ENCODE measurements around the gene PTGER1.

PTGER1 gene

DNA sequence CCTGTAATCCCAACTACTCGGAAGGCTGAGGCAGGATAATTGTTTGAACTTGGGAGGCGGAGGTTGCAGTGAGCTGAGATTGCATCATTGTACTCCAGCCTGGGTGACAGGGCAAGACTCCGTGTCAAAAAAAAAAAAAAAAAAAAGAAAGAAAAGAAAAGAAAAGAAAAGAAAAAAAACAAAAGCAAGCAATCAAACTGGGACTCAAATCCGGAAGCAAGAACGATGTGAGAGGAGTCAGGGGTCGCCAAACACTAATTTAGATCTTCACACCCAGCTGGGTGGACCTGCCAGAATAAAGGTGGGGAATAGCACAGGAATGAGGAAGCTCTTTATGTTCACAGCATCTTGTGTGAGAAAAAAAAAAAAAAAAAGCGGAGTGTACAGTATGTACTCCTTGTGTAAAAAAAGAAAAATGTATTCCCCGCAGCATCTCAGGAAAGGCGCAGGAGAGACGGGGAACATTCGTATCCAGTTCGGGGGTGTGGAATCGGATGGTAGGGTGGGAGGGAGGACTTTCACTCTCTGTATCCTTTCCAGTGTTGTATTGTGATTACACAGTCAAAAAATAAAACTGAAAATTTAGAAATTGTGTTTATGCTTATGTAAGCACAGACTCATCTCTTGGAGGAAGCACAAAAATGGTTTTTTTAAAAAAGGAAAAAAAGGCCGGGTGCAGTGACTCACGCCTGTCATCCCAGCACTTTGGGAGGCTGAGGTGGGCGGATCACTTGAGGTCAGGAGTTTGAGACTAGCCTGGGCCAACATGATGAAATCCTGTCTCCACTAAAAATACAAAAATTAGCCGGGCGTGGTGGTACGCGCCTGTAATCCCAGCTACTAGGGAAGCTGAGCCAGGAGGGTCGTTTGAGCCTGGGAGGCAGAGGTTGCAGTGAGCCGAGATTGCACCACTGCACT, 35.4 kb upstream of the PTGER1 start:
- Histone ChIP-seq H3K9ac (ENCODE audit: low read length) (peak overlapping the region; percentile 94), H3K4ac (ENCODE audit: low read depth in 1 of 2, low read length in 2 of 2) (no peak overlapping the region)

DNA sequence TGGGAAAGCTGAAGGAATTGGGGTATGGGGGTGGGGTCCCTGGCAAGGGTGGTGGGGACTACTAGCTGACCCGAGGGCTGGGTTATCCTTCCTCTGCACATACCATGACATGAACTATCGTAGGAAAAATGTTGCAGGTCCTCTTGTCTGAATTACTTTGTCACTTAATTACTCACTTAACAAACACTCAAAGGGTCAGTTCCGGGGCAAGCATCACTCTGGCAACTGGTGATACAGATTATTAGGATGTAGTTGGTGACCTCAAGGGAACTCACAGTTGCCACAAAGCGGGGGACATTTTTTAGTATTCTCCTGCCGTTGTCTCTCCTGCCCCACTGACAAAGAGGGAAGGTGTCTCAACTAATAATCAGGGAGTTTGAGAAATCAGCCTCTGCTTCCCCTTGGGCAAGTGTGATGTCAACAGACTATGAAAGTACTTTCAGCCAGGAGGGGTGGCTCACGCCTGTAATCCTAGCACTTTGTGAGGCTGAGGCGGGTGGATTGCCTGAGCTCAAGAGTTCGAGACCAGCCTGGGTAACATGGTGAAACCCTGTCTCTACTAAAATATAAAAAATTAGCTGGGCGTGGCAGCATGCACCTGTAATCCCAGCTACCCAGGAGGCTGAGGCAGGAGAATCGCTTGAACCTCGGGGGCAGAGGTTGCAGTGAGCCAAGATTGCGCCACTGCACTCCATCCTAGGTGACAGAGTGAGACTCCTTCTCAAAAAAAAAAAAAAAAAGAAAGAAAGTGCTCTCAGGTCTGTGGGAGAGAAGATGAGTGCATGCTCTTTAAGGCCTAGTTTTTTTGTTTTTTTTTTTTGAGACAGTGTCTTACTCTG, 32.8 kb upstream of the PTGER1 start:
- Histone ChIP-seq H3K9me3 (ENCODE audit: control insufficient read depth, low read length) (no peaks in the 10 kb centered on the region), H4K8ac (ENCODE audit: low read length) (no peak overlapping the region), H2BK5ac (ENCODE audit: low read depth, low read length, poor library complexity, severe bottlenecking) (no peak overlapping the region), H3K9ac (ENCODE audit: low read length) (no peak overlapping the region), H3K36me3 (ENCODE audit: control insufficient read depth in 1 of 2, insufficient read depth in 2 of 2, low read depth in 1 of 2, low read length in 2 of 2) (no peaks in the 10 kb centered on the region), H3K4me2 (ENCODE audit: low read length, poor library complexity, severe bottlenecking) (no peak overlapping the region), H2AK5ac (ENCODE audit: low read length, severe bottlenecking) (no peak overlapping the region), H3K14ac (ENCODE audit: low read length in 2 of 2) (no peak overlapping the region), H3K4me3 (ENCODE audit: insufficient read depth in 1 of 2, low read depth in 1 of 2, low read length in 2 of 2) (no peak overlapping the region), H3K27me3 (ENCODE audit: control insufficient read depth in 1 of 2, insufficient read depth in 1 of 2, low read length in 2 of 2) (no peaks in the 10 kb centered on the region), H2BK12ac (ENCODE audit: low read length in 2 of 2) (no peak overlapping the region), H3K4me1 (ENCODE audit: control insufficient read depth, insufficient read depth, low read depth, low read length) (peaks cover 21% of the 10 kb centered on the region), H2BK120ac (ENCODE audit: low read depth, low read length) (no peak overlapping the region), H3K27ac (ENCODE audit: low read length, poor library complexity, severe bottlenecking) (no peak overlapping the region), H2BK15ac (ENCODE audit: low read depth, poor library complexity, severe bottlenecking) (no peak overlapping the region), H4K91ac (ENCODE audit: low read length) (no peak overlapping the region), H3K4ac (ENCODE audit: low read depth in 1 of 2, low read length in 2 of 2) (no peak overlapping the region), H3K23ac (ENCODE audit: low read length in 2 of 2) (no peak overlapping the region), H2AFZ (ENCODE audit: low read depth, low read length) (no peak overlapping the region), H3K79me1 (replicated peaks; ENCODE audit: low read length, poor library complexity, severe bottlenecking) (peaks cover 3% of the 10 kb centered on the region), H3K18ac (ENCODE audit: low read depth in 1 of 2, low read length in 2 of 2) (no peak overlapping the region)
- DNase-seq = peak; percentile 88
- WGBS = 58% methylated on average over 8 of the region's 12 CpGs

More for the DNA sequence above, 35.4 kb upstream of the PTGER1 start:
- no peak overlapping the region for H3K14ac ChIP-seq (ENCODE audit: low read length in 2 of 2)
- H3K4me3 ChIP-seq (ENCODE audit: insufficient read depth in 1 of 2, low read depth in 1 of 2, low read length in 2 of 2) = peak overlapping the region in 1 of 2 experiments; percentile 71
- peaks cover 24 to 25% of the 10 kb centered on the region in 2 experiments for H3K36me3 ChIP-seq (ENCODE audit: control insufficient read depth in 1 of 2, insufficient read depth in 2 of 2, low read depth in 1 of 2, low read length in 2 of 2)
- 67% methylated on average over 19 of the region's 22 CpGs for WGBS
- H3K4me1 ChIP-seq (ENCODE audit: control insufficient read depth, insufficient read depth, low read depth, low read length) = peaks cover 25% of the 10 kb centered on the region
- H2BK120ac ChIP-seq (ENCODE audit: low read depth, low read length) = no peak overlapping the region
- H4K91ac ChIP-seq (ENCODE audit: low read length) = no peak overlapping the region
- H3K18ac ChIP-seq (ENCODE audit: low read depth in 1 of 2, low read length in 2 of 2) = no peak overlapping the region
- H3K9me3 ChIP-seq (ENCODE audit: control insufficient read depth, low read length) = no peaks in the 10 kb centered on the region
- H3K27ac ChIP-seq (ENCODE audit: low read length, poor library complexity, severe bottlenecking) = peak overlapping the region; percentile 28
- H2AFZ ChIP-seq (ENCODE audit: low read depth, low read length) = no peak overlapping the region
- H2BK15ac ChIP-seq (ENCODE audit: low read depth, poor library complexity, severe bottlenecking) = no peak overlapping the region
- H3K27me3 ChIP-seq (ENCODE audit: control insufficient read depth in 1 of 2, insufficient read depth in 1 of 2, low read length in 2 of 2) = no peaks in the 10 kb centered on the region
- no peak overlapping the region for H3K4me2 ChIP-seq (ENCODE audit: low read length, poor library complexity, severe bottlenecking)
- no peak overlapping the region for H4K8ac ChIP-seq (ENCODE audit: low read length)
- H2BK5ac ChIP-seq (ENCODE audit: low read depth, low read length, poor library complexity, severe bottlenecking) = no peak overlapping the region
- peak; percentile 68 for DNase-seq
- no peak overlapping the region for H2AK5ac ChIP-seq (ENCODE audit: low read length, severe bottlenecking)
- no peak overlapping the region for H3K23ac ChIP-seq (ENCODE audit: low read length in 2 of 2)
- peaks cover 7% of the 10 kb centered on the region for H3K79me1 ChIP-seq (replicated peaks; ENCODE audit: low read length, poor library complexity, severe bottlenecking)
- H2BK12ac ChIP-seq (ENCODE audit: low read length in 2 of 2) = no peak overlapping the region

DNA sequence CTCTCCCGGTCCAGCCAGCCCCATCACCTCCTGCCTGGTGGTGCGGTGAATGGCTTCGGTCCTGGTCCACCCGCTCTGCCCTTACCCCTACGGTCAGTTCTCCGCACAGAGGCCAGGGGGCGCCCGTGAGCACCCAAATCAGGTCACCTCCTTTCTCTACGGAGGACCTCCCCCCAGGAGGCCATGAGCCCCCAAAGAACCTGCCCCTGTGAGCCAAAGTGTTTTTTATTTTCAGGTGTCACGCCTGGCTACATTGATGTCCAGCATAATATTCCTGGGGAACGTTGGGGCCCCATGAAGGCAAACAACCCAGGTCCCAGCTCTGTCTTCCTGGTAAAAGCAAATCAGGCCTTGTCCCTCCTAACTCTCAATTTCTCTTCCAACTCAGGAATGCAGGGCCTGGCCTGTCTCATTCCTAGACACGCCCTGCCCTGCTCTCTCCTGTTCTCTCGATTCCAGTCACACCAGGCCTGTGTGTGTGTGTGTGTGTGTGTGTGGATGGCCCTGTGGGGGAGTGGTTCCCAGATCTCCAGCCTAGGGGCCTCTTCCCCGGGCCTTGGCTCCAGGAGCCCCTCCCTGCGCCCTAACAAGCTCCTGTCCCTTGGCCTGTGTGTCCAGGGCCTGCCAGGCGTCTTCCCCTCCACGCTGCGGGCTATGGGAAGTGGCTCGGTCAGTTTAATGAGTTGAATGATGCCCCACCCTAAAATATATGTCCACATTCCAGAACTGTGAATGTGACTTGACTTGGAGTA, 30.5 kb upstream of the PTGER1 start:
- Histone ChIP-seq H3K79me1 (replicated peaks; ENCODE audit: low read length, poor library complexity, severe bottlenecking) (no peaks in the 10 kb centered on the region), H3K27me3 (ENCODE audit: control insufficient read depth in 1 of 2, insufficient read depth in 1 of 2, low read length in 2 of 2) (no peaks in the 10 kb centered on the region), H4K8ac (ENCODE audit: low read length) (peak overlapping the region; percentile 94), H2BK12ac (ENCODE audit: low read length in 2 of 2) (peak overlapping the region; percentile 67 to 74), H3K27ac (ENCODE audit: low read length, poor library complexity, severe bottlenecking) (peak overlapping the region; percentile 76), H2BK120ac (ENCODE audit: low read depth, low read length) (peak overlapping the region; percentile 59), H3K4me2 (ENCODE audit: low read length, poor library complexity, severe bottlenecking) (no peak overlapping the region), H2AFZ (ENCODE audit: low read depth, low read length) (peak overlapping the region; percentile 79), H3K4ac (ENCODE audit: low read depth in 1 of 2, low read length in 2 of 2) (peak overlapping the region; percentile 32 to 66), H3K23ac (ENCODE audit: low read length in 2 of 2) (peak overlapping the region in 1 of 2 experiments; percentile 75), H3K36me3 (ENCODE audit: control insufficient read depth in 1 of 2, insufficient read depth in 2 of 2, low read depth in 1 of 2, low read length in 2 of 2) (no peaks in the 10 kb centered on the region), H2BK15ac (ENCODE audit: low read depth, poor library complexity, severe bottlenecking) (peak overlapping the region; percentile 89), H3K4me1 (ENCODE audit: control insufficient read depth, insufficient read depth, low read depth, low read length) (peaks cover 18% of the 10 kb centered on the region), H3K4me3 (ENCODE audit: insufficient read depth in 1 of 2, low read depth in 1 of 2, low read length in 2 of 2) (no peak overlapping the region), H3K14ac (ENCODE audit: low read length in 2 of 2) (no peak overlapping the region), H4K91ac (ENCODE audit: low read length) (peak overlapping the region; percentile 64), H2BK5ac (ENCODE audit: low read depth, low read length, poor library complexity, severe bottlenecking) (peak overlapping the region; percentile 77), H3K9me3 (ENCODE audit: control insufficient read depth, low read length) (no peaks in the 10 kb centered on the region), H3K18ac (ENCODE audit: low read depth in 1 of 2, low read length in 2 of 2) (peak overlapping the region; percentile 77 to 89), H3K9ac (ENCODE audit: low read length) (peak overlapping the region; percentile 70), H2AK5ac (ENCODE audit: low read length, severe bottlenecking) (peak overlapping the region; percentile 76)
- DNase-seq = peak; percentile 86
- 13% methylated on average over 15 of the region's 19 CpGs for WGBS

Measured in mesenchymal stem cell (in vitro differentiated cells and primary cell).